HPDE6-E6E7 (cell line): ENCODE data around the gene HYLS1.
"Not testable (repeated sequence)": the region's sequence is repeated elsewhere in the genome, so short reads cannot be mapped to it uniquely, and the experiment has no call there.

Source experiments
- DNase-seq: peaks from one replicate; pipeline ENCODE4 v3.0.0; 2011; ENCODE audit warnings: missing footprints; ENCODE audit errors: extremely low spot score

The HYLS1 gene

GRCh38 chr11:125887373-125888324 is at the start of gene HYLS1:
HYLS1 (plus strand) TSS chr11:125887668; CDS start chr11:125899369, 11,701 bp downstream.
- peak; percentile 97 for DNase-seq

GRCh38 chr11:125842321-125842948 is 45.0 kb upstream of the HYLS1 start:
- DNase-seq: no peak

- DNase-seq: no peak
Measured at GRCh38 chr11:125846188-125846587, 41.3 kb upstream of the HYLS1 start.

GRCh38 chr11:125857670-125858069 is 29.8 kb upstream of the HYLS1 start:
- not testable (repeated sequence) for DNase-seq

GRCh38 chr11:125862786-125863185 is 24.7 kb upstream of the HYLS1 start:
- DNase-seq: not testable (repeated sequence)

- not testable (repeated sequence) for DNase-seq
Measured at GRCh38 chr11:125865354-125865753, 22.1 kb upstream of the HYLS1 start.

GRCh38 chr11:125869521-125869920 is 17.9 kb upstream of the HYLS1 start:
- DNase-seq: no peak

- no peak for DNase-seq
Measured at GRCh38 chr11:125871391-125872137, 15.9 kb upstream of the HYLS1 start.

- DNase-seq: no peak
Measured at GRCh38 chr11:125872138-125872491, 15.4 kb upstream of the HYLS1 start.

- no peak for DNase-seq
Measured at GRCh38 chr11:125873881-125874555, 13.4 kb upstream of the HYLS1 start.

GRCh38 chr11:125874556-125875124 is 12.8 kb upstream of the HYLS1 start:
- DNase-seq: peak; percentile 49

- no peak for DNase-seq
Measured at GRCh38 chr11:125881291-125881690, 6.2 kb upstream of the HYLS1 start.

GRCh38 chr11:125883375-125883774 is 4.1 kb upstream of the HYLS1 start:
- DNase-seq: no peak

GRCh38 chr11:125886997-125887372 is 483 bp upstream of the HYLS1 start:
- DNase-seq: peak; percentile 21

GRCh38 chr11:125890447-125891100 is 3.1 kb downstream of the HYLS1 start:
- DNase-seq: no peak

- no peak for DNase-seq
Measured at GRCh38 chr11:125892071-125892470, 4.6 kb downstream of the HYLS1 start.

GRCh38 chr11:125892994-125893393 is 5.5 kb downstream of the HYLS1 start:
- DNase-seq: no peak

- DNase-seq: no peak
Measured at GRCh38 chr11:125901872-125902271, 14.4 kb downstream of the HYLS1 start.

GRCh38 chr11:125902277-125902926 is 14.9 kb downstream of the HYLS1 start:
- no peak for DNase-seq
